HG03558 (cell line): ENCODE data around the gene FBLN2.

Experiments
- ATAC-seq: cut with Tn5 transposase; IDR thresholded peaks from one replicate; pipeline ENCODE4 v1.9.1; 2021; ENCODE audit warnings: moderate number of reproducible peaks; ENCODE audit not compliant: unreplicated experiment; ENCODE audit errors: extremely low read depth

The FBLN2 gene

DNA sequence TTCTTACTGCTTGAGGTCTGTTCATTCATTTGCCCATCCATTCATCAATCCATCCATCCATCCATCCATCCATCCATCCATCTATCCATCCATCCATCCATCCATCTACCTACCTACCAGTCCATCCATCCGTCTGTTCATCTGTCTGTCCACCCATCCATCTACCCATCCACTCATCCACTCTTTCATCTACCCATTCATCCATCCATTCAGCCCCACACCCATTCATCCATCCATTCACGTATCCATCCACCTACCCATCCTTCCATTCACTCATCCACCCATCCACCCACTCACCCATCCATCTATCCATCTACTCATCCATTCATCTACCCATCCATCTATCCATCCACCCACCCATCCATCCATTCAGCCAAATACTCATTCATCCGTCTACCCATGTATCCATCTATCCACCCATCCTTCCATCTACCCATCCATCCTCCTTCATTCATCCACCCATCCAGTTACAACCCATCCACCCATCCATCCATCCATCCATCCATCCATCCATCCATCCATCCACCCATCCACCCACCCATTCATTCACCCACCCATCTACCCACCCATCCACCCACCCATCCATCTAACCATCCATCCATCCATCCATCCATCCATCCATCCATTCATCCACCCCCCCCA, 68.3 kb downstream of the FBLN2 start:
- ATAC-seq: no peak

DNA sequence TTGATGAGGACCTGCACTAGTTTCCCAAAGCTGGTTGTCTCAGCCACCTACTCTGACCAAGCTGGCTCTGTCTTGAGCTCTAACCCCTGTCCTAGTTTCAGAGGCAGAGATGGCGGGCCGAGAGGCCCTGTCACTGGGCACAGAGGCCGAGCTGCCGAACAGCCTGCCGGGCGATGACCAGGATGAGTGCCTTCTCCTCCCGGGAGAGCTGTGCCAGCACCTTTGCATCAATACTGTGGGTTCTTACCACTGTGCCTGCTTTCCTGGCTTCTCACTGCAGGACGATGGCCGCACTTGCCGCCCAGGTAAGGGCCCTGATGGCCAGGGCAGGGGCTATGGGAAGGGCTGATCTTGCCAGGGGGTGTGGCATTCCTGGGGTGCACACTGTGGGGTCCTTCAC, 69.1 kb downstream of the FBLN2 start:
- ATAC-seq: no peak

DNA sequence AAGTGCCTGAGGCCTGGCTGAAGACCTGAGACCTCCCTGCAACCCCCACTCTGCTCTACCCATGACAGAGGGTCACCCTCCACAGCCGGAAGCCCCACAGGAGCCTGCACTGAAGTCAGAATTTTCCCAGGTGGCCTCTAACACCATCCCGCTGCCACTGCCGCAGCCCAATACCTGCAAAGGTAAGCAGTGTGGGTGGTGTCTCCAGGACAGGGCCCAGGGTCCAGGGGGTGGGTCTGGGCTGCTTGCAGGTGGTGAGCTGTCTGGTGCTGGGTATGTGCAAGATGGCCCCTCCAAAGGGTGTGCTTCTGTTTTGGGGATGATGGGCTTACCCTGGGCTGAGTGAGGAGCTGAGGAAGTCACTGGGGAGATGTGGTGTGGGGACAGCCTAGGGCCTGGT, 69.9 kb downstream of the FBLN2 start:
- ATAC-seq: no peak

DNA sequence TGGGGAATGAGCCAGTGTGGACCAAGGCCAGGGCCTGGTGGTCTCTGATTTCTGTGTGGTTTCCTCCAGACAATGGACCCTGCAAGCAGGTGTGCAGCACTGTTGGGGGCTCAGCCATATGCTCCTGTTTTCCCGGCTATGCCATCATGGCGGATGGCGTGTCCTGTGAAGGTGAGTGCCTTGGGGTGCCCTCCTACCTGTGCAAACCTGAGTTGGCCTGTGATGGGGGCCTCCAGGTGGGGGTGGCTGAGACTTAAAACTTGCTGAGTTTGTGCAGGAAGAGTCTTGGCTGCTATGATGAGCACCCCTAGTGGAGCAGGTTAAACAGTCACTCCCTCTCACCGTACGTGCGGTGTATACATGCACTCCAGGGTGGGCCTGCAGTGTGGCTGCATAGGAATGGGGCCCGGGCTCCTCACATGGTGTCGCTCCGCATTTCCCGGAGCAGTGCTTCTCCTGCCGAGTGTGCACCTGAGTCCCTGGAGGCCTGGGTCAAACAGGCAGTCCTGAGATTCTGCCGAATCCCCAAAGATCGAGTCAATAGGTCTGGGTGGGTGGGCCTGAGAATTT, 70.8 kb downstream of the FBLN2 start:
- ATAC-seq: no peak

DNA sequence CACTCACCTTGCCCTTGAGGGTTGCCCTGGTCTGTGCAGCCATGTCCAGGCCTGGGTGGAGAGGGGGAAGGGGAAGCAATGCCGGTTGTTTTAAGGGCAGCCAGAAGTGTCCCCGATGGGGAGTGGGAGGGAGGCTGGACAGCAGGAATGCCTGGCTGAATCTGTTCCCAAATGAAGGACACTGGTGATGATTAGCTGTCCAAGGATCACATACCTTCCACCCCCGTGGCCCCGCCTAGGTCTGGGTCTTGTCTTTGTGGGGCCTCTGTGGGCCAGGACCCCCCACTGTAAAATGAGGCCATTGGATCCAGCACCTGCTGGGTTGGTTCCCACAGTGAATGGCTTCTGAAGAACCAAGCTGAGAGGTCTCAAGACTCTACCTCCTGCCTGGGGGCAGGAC, 71.4 kb downstream of the FBLN2 start:
- ATAC-seq: no peak

DNA sequence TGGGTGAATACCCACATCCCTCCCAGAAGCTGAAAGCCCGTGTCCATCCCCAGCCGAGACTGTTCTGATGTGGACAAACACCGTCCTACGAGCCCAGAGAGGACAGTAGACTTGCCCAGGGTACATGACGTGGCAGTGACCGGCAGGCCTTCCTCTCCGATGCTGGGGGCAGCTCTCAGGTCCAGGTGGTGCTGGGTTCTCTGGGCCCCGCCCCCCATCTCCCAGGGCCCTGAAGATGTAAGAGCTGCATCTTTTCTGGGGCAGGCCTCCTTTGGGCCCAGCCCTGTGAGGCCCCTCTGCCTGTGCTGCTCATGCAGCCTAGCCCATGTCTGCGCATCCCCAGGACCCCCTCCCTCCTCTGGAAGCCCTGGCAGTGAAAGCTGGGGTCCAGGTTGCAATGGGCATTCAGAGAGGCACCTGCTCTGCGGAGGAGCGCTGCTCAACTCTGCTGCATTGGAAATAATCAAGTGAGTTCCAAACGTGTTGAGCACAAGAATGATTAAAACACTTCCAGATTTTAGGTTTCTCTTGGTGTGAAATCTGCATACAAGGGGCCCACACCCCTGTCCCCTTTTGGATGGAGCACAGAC, 71.9 kb downstream of the FBLN2 start:
- no peak for ATAC-seq

DNA sequence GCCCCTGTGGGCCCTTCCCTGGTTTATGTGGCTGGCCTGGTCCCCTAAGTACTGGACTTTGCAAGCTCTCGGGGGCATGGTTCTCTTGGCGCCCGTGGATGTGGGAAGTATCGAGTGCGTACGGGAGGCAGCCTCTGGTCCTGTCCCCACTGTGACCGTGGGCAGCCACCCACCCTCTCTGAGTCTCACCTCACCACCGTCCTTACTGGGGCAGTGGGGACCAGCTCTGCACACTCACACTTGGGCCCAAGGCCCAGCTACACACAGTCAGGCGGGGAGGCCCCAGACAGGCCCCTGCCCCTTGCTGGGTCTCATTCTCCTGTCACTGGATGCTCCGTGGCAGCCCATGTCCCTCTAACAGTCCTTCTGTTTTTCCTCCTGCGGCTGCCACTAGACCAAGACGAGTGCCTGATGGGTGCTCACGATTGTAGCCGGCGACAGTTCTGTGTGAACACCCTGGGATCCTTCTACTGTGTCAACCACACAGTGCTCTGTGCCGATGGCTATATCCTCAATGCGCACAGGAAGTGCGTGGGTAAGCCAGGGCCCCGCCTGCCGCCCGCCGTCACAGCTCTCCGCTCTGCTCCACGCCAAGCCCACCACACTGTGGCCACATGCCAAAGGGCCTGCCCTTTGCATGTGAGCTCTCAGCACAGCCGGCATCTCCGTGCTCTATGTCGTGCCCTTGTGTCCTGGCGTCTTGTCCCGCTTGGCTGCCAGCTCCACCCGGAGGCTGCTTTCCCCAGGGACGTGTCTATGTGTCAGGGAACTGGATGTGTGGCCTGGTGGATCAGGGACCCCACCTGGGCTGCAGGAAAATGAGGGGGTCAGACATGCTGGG, 72.7 kb downstream of the FBLN2 start:
- ATAC-seq: no peak

DNA sequence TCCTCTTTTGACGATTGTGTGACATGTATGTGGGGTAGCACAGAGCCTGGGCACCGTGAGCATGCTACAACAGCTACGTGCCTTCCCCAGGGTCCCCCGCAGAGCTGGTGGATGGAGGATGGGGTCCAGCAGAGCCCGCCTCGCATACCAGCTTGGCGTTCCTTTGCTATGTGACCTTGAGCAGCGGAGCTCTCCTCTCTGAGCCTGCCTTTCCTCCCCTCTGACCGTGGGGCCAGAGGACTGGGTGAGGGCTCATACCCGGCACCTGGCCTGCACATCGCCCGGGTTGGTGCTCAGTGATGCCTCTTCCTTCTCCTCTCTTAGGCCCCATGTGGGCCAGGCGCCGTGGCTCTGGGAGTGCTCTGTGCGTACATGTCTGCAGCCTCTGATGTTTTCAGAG, 73.4 kb downstream of the FBLN2 start:
- no peak for ATAC-seq

DNA sequence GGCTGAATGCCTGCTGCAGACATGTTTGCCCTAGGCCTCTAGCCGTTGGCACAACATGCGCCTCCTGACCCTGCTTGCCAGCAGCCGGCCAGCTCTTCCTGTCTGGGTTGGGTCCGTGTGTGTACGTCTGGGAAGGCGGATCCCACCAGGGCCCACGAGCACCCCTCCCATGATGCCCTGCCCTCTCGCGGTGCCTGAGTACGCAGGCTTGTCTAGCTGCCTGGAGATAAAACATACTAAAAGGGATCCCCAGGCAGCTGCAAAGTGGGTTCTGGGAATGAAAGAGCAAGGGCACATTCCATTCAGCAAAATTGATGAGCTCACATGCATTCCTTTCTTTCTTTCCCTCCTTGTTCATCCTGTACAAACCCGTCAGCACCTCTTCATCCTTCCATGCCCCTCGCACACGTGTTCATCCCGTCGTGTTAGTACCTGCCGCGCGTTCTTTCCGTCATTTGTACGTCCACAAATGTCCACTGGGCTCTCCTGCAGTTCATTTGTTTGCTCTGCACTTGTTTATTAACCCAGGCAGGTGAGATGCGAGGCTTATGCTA, 74.3 kb downstream of the FBLN2 start:
- no peak for ATAC-seq

DNA sequence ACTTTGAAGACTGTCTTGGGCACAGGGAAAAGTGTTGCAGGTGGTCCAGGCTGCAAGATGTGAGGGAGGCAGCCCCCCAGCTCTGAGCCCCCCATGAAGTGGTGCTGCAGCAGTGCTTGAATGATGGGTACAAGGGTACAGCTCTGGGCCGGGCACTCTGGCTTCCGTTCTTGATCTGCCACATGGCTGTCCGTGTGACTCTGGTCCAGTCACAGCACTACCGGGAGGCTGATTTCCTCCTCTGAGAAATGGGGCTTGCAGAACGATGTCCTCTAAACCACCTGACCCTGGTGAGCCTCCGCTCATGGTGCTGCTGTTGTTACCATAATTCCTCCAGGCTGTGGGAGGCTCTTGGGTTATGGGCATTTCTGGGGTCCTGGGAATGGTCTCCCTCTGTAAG, 75.1 kb downstream of the FBLN2 start:
- no peak for ATAC-seq

DNA sequence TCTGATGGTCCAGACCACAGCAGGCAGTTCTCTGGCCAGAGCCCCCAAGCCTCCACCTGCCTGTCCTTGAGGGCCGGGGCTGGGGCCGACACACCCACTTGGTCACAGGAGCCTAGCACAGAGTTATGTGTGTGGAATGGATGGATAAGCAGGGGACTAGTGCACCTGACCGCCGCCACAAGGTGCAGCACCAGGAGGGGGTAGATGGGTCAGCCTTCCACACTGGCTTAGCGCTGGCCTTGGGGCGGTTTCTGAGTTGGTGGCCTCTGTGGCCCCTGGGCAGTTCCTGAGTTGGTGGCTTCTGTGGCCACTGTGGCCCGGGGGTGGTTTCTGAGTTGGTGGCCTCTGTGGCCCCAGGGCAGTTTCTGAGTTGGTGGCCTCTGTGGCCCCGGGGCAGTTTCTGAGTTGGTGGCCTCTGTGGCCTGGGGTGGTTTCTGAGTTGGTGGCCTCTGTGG, 75.8 kb downstream of the FBLN2 start:
- ATAC-seq: no peak

DNA sequence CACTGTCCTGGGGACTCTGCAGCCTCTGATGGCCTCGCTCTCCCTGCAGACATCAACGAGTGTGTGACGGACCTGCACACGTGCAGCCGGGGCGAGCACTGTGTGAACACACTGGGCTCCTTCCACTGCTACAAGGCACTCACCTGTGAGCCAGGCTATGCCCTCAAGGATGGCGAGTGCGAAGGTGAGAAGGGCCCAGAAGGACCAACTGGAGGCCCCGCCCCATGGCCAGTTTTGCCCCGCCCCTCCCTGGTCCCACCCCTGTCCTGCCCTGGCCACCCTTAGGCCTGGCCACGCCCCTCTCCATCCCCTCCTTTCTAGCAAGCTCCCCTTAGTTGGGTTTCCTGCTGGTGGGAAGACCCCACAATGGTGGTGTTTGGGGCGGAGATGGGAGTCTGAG, 77.5 kb downstream of the FBLN2 start:
- no peak for ATAC-seq

DNA sequence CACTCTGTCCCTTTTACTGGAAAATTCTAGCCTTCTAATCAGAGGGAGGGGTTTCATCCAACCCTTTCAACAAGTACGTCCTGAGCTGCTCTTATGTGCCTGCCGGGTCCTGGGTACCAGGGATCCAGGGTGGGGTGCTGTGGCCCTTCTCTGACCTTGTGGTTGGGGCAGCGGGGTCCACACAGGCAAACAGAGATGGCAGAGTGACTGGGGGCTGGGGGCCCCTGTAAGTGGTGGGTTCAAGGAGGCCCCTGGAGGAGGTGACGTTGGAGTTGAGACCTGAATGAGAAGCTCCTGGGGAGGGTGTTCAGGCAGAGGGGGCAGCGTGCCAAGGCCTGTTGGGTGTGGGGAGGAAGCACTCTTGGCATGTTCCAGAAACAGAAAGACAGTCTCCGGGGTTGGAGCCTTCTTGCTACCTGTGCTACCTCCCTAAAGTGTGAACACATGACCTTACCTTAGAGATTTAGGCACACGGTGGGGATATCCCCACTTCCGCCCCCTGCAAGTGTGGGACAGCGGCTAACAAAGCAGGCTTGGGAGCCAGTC, 78.1 kb downstream of the FBLN2 start:
- ATAC-seq: no peak

DNA sequence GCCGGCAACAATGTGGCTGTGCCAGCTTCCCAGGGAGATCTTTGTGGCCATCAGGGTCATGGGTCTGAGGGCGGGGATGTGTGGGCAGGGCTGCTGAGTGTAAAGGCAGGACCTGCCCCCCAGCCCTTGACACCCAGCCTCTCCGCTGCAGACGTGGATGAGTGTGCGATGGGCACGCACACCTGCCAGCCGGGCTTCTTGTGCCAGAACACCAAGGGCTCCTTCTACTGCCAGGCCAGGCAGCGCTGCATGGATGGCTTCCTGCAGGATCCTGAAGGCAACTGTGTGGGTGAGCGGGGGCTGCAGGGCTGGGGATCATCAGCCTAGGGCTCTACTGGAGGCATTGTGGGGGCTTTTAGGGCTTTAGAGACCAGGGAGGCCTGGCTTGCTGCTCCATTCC, 78.8 kb downstream of the FBLN2 start:
- no peak for ATAC-seq

DNA sequence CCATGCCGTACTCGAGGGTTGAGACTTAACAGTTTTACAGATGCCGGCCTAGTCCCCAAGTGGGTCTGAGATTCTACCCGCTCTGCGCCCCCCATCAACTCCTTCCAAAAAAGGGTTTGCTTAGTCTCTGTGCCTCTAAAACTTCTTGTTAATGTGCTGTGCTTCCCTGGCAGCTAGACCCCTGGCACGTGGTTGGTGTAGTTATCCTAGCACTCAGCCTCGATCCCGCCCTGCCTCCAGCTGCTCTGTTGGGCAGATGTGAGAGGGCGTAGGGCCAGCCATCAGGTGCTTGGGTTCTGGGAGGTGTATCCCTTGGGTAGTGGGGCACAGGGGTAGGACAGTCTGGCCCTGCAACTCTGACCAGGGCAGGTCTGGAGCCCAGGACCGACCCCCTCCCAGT, 79.5 kb downstream of the FBLN2 start:
- ATAC-seq: no peak

DNA sequence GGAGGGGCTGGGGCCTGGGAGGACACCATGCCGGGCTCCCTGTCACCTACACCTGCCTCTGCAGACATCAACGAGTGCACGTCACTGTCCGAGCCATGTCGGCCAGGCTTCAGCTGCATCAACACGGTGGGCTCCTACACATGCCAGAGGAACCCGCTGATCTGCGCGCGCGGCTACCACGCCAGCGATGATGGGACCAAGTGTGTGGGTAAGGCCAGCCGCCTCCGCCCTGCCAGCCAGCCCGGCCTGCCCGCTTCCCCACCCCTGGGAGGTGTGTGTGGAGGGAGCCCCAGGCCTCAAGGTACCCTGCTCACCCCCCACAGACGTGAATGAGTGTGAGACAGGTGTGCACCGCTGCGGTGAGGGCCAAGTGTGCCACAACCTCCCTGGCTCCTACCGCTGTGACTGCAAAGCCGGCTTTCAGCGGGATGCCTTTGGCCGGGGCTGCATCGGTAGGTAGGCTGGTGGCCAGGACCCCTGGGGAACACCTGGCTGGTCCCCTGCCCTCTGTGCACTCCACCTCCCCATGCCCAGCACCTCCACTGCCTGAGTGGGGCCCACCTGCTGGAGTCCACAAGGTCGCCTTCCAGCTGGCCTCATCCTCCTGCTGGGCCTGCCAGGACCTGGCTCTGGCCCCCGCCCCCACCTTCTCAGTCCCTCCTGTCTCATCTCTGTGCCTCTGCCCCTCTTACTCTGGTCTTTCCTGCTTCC, 80.1 kb downstream of the FBLN2 start:
- no peak for ATAC-seq

DNA sequence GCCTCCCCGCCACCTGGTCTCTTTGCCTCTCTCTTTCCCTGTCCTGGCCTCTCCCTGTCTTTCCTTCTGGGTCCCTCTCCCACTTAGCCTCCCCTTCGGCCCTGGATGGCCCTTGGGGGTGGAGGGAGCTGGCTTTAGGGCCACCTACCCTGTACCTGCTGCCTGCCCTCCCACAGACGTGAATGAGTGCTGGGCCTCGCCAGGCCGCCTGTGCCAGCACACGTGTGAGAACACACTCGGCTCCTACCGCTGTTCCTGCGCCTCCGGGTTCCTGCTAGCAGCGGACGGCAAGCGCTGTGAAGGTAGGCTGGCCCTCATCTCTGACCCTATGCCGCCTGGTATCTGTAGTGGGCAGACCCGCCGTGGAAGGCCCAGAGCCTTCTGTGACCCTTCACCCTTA, 80.7 kb downstream of the FBLN2 start:
- no peak for ATAC-seq

DNA sequence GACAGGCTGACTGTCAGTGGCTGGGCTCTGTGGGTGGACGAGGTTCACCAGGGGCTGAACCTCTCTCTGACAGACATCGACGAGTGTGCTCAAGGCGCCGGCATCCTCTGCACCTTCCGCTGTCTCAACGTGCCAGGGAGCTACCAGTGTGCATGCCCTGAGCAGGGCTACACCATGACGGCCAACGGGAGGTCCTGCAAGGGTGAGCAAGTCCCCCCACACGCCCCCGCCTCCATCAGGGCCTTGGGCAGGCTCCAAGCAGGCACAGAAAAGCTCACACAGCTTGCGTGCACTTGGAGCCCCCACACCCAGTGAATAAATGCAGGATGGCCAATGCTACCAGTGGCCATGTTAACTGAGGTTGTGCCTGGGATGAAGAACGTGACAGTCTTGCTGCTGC, 82.3 kb downstream of the FBLN2 start:
- no peak for ATAC-seq

DNA sequence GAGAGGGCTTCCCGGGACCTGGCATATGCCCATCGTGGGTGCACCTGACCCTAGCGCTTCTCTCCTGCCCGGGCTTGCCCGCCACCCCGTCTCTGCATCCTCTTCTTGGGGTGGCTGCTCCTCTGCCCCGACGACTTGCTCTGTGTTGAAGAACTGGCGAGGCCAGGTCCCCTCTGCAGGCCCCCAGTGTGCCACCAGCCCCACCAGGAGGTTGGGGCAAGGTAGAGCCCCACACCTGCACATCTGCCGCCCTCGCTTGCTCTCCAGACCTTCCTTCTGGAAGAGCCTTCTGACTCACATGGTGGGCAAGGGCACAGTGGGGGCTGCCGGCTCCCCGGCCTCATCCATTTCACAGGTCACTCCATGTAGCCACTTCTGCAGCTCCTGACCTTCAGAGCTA, 84.3 kb downstream of the FBLN2 start:
- ATAC-seq: no peak

DNA sequence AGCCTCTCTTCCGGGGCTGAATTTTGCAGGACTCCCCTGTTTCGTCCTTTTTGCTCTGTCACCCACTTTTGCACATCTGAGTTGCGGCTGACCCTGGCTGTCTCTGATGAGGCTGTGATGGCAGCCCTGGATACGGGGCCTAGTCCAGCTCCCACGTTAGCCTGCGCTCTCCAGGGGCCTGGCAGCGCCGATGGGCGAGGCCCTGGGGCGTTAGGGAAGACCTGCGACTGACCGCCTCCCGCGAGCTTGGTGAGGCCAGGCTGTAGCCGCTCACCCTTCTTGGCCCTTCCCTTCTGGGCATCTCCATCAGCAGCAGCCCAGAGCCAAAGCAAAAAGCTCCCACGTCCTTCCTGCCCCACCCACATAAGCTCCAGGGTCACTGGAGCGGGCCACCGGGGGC, 85.2 kb downstream of the FBLN2 start:
- no peak for ATAC-seq
